SH-SY5Y (cell line): ENCODE measurements around the gene TOGARAM1.

Experiments
- GATA2 ChIP-seq: IDR thresholded peaks from 2 replicates; pipeline ENCODE4 v1.6.1; 2011; ENCODE audit warnings: mild to moderate bottlenecking, low read depth, low read length
- GATA3 ChIP-seq: IDR thresholded peaks from 2 replicates; pipeline ENCODE4 v1.6.1; 2011; ENCODE audit warnings: low read depth, mild to moderate bottlenecking, low read length, moderate library complexity

DNA sequence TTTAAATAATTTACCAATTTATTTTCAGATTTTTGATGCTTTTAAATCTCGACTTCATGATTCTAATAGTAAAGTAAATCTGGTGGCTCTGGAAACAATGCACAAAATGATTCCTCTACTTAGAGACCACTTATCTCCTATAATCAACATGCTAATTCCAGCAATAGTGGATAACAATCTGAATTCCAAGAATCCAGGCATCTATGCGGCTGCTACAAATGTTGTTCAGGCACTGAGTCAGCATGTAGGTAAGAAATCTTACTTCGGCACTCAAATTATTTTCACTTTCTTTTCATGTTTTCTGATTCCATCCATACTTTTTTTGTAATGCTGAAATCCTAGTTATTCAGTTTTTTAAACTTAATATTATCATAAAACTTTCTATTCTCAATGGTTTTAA, 106.4 kb downstream of the TOGARAM1 start:
- TF ChIP-seq GATA2 (no peak), GATA3 (no peak)
